Endothelial cell of hepatic sinusoid (primary cell): ENCODE data around the gene OR5D13.

Experiments
- in situ Hi-C: cut with HindIII; loops from 2 replicates; pipeline ENCODE4 v1.10.0; 2017; ENCODE audit warnings: low sequenced_read_pairs

OR5D13 gene, protein sequence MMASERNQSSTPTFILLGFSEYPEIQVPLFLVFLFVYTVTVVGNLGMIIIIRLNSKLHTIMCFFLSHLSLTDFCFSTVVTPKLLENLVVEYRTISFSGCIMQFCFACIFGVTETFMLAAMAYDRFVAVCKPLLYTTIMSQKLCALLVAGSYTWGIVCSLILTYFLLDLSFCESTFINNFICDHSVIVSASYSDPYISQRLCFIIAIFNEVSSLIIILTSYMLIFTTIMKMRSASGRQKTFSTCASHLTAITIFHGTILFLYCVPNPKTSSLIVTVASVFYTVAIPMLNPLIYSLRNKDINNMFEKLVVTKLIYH

DNA sequence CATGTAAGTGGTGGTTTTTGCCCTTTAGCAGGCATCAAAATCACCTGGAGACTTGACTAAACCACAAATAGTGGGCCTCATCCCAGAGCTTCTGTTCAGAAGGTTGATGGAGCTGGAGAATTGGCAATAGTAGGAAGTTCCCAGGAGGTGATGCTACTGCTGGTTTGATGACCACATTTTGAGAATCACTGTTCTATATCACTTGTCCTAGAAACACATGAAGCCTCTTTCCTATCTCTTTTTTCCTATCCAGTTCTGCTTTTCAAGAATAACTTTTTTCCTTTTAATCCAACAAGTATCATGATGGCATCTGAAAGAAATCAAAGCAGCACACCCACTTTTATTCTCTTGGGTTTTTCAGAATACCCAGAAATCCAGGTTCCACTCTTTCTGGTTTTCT is at the start of gene OR5D13:
Gene OR5D13, plus strand, starts transcription at position 301 of the 400 bp plus-strand sequence. Its CDS starts 0 bp downstream, at position 301.
- in situ Hi-C loops: no loop called here

DNA sequence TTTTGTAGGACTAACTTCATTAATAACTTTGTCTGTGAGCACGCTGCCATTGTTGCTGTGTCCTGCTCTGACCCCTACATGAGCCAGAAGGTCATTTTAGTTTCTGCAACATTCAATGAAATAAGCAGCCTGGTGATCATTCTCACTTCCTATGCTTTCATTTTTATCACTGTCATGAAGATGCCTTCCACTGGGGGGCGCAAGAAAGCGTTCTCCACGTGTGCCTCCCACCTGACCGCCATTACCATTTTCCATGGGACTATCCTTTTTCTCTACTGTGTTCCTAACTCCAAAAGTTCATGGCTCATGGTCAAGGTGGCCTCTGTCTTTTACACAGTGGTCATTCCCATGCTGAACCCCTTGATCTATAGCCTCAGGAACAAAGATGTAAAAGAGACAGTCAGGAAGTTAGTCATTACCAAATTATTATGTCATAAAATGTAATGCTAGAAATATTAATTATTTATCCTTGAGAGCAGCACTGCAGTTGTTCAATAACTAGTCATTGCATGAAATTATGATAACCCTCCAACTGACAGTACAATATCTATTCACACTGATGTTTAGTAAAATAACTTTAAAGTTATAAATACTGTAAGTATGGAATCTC is 46.4 kb upstream of the OR5D13 start:
- in situ Hi-C loops: no loop called here

DNA sequence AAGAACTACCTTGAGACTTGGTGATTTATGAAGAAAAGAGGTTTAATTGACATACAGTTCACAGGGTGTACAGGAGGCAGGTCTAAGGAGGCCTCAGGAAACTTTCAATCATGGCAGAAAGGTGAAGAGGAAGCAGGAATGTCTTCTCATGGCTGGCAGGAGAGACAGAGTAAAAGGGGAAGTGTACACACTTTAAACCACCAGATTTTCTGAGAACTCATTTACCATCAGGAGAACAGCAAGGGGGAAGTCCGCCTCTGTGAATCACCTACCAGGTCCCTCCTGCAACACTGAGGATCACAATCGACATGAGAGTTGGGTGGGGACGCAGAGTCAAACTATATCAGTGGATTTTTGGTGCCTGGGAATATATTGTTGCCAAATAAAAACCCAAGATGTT is 40.3 kb upstream of the OR5D13 start:
- in situ Hi-C loops: no loop called here

DNA sequence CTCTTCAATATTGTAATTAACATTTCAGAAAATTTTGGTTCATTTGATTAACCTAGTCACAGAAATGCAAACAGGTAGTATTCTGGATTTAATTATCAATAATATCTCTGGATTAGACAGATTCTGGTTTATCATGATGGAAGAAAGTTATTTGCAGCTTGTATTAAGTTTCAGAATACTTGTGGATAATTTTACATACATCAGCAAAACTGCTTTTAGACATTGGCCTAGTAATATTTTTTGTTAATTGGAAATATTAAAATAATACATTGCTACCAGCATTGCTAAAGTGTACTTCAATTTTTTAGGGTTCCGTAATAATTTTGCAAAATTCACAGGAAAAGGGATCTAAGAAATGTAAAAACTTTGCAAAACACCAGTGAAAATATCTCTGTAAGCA is 18.4 kb downstream of the OR5D13 start:
- in situ Hi-C loops: no loop called here

DNA sequence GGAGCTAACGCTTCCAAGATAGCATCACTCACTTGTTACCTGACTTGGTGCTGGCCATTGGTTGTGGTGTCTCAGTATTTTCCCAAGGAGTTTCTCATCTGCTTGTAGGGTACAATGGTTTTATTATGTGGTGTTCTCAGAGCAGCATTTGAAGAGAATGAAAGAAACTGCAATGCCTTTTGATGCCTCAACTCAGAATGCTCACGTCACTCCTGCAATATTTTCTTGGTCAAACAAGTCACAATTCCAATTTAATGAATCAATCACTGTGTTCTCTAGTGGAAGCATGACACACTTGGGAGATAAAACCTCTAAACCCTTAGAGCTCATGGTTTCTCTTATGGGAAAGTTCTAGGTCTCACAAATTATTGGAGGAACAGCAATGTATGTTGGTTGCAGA is 20.1 kb downstream of the OR5D13 start:
- in situ Hi-C loops: no loop called here

DNA sequence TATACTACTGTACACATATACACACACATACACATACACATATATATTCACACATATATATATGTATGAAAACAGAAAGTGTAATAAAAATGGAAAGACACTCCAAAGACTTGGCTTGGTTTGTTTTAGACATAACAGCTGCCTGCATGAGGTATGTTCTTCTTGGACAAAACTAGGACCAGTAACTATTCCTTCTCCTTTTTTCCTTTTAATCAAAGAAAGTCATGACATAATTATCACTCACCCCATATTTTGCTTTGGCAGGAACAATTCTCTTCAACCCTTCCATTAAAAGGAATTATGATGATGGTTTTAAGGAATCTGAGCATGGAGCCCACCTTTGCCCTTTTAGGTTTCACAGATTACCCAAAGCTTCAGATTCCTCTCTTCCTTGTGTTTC is 22.0 kb downstream of the OR5D13 start, which contains the start of gene OR5D14:
Gene OR5D14, plus strand, starts transcription at position 301 of the 400 bp plus-strand sequence. Its CDS starts 0 bp downstream, at position 301.
- in situ Hi-C loops: no loop called here

DNA sequence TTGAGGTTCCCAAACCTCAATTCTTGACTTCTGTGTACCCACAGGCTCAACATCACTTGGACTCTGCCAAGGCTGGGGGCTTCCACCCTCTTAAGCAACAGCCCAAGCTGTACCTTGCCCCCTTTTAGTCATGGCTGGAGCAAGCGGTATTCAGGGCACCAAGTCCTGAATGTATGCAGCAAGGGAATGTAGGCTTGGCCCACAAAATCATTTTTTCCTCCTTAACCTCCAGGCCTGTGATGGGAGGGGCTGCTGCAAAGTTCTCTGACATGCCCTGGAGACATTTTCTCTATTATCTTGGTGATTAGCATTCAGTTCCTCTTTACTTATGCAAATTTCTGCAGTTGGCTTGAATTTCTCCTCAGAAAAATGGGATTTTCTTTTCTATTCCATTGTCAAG is 33.0 kb downstream of the OR5D13 start:
- in situ Hi-C loops: no loop called here

DNA sequence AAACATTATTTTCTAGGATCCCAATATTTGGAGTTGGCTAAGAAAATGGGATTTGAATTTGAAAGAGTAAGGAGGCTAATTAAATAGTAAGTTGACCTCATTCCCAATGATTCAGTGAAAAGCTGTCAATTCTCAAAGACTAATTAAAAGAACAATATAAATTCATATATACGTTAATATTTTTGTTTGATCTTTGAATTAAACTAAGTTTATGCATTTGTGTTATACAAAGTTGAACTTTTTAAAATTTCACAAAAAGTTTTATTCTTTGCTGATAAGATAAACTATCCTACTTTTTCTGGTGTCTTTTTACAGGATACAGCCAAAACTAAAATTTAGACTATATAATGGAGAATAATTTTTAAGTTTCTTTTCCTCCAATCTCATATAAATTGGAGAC is 37.8 kb downstream of the OR5D13 start, which contains the start of gene OR5L1:
Gene OR5L1, plus strand, starts transcription at position 301 of the 400 bp plus-strand sequence. CDS start 100 bp downstream, outside the sequence.
- in situ Hi-C loops: no loop called here

DNA sequence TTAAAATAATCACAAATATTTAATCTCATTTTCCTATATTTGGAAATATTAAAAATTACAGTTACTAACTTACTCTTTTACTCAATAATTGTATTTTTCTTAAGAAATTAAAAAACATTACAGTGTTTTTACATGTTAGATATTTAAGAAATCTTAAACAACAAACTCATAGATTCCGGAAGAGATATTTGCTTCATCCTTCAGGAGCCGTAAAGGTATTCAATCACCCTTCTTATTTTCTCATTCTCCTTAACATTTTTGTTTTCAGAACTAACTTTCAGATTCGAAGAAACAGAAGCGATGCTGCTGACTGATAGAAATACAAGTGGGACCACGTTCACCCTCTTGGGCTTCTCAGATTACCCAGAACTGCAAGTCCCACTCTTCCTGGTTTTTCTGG is 46.1 kb downstream of the OR5D13 start, which contains the start of gene OR5D18:
Gene OR5D18, plus strand, starts transcription at position 301 of the 400 bp plus-strand sequence. Its CDS starts 0 bp downstream, at position 301.
- in situ Hi-C loops: no loop called here
